HEK293 (cell line): Measurements from ENCODE around the gene BAHD1.
A peak's percentile ranks its signal among the peaks of the same experiment; 100 is the strongest.

ENCODE experiments used
- BCL11B ChIP-seq: fragments of 450-650 bp; formaldehyde crosslinking; IDR thresholded peaks from 2 replicates; pipeline ENCODE4 v1.5.1; 2016; ENCODE audit warnings: low read depth, missing biosample characterization, missing genetic modification characterization
- GLI4 ChIP-seq: fragments of 450-650 bp; formaldehyde crosslinking; IDR thresholded peaks from 2 replicates; pipeline ENCODE4 v1.5.1; 2016; ENCODE audit warnings: missing biosample characterization, missing genetic modification characterization
- HOXD13 ChIP-seq: sonication (generic); formaldehyde crosslinking; IDR thresholded peaks from 2 replicates; pipeline ENCODE4 v1.8.0; 2022; ENCODE audit warnings: missing genetic modification reagents, borderline replicate concordance
- IKZF3 ChIP-seq: fragments of 450-650 bp; IDR thresholded peaks from 2 replicates; pipeline ENCODE4 v1.5.0; 2018; ENCODE audit warnings: missing biosample characterization, mild to moderate bottlenecking, missing genetic modification characterization, moderate library complexity
- PRDM2 ChIP-seq: fragments of 450-650 bp; formaldehyde crosslinking; IDR thresholded peaks from 2 replicates; pipeline ENCODE4 v1.5.1; 2016; ENCODE audit warnings: missing biosample characterization, missing genetic modification characterization, borderline replicate concordance
- REPIN1 ChIP-seq: fragments of 450-650 bp; formaldehyde crosslinking; IDR thresholded peaks from 2 replicates; pipeline ENCODE4 v1.5.1; 2017; ENCODE audit warnings: missing biosample characterization, missing genetic modification characterization, low read depth
- ZBTB11 ChIP-seq: fragments of 450-650 bp; formaldehyde crosslinking; conservative IDR thresholded peaks from 2 replicates; pipeline ENCODE4 v1.5.1; 2016; ENCODE audit warnings: low read depth, missing biosample characterization, missing genetic modification characterization
- ZBTB44 ChIP-seq: fragments of 450-650 bp; IDR thresholded peaks from 2 replicates; pipeline ENCODE4 v1.5.1; 2018; ENCODE audit warnings: missing biosample characterization, mild to moderate bottlenecking, missing genetic modification characterization
- ZBTB48 ChIP-seq: fragments of 450-650 bp; formaldehyde crosslinking; IDR thresholded peaks from 2 replicates; pipeline ENCODE4 v1.5.1; 2016; ENCODE audit warnings: missing biosample characterization, missing genetic modification characterization
- ZNF114 ChIP-seq: fragments of 450-650 bp; formaldehyde crosslinking; IDR thresholded peaks from 2 replicates; pipeline ENCODE4 v1.5.0; 2017; ENCODE audit warnings: missing biosample characterization, missing genetic modification characterization
- ZNF140 ChIP-seq: fragments of 450-650 bp; formaldehyde crosslinking; IDR thresholded peaks from 2 replicates; pipeline ENCODE4 v1.5.1; 2016; ENCODE audit warnings: missing biosample characterization, missing genetic modification characterization
- ZNF433 ChIP-seq: fragments of 450-650 bp; formaldehyde crosslinking; IDR thresholded peaks from 2 replicates; pipeline ENCODE4 v1.5.1; 2016; ENCODE audit warnings: missing biosample characterization, missing genetic modification characterization, low read depth
- ZNF555 ChIP-seq: fragments of 450-650 bp; formaldehyde crosslinking; conservative IDR thresholded peaks from 2 replicates; pipeline ENCODE4 v1.5.1; 2017; ENCODE audit warnings: missing biosample characterization, mild to moderate bottlenecking, missing genetic modification characterization, inconsistent platforms
- ZNF768 ChIP-seq: fragments of 450-650 bp; formaldehyde crosslinking; IDR thresholded peaks from 2 replicates; pipeline ENCODE4 v1.5.1; 2018; ENCODE audit warnings: missing biosample characterization, mild to moderate bottlenecking, missing genetic modification characterization
- ZNF791 ChIP-seq: fragments of 450-650 bp; formaldehyde crosslinking; IDR thresholded peaks from 2 replicates; pipeline ENCODE4 v1.5.1; 2016; ENCODE audit warnings: missing biosample characterization, missing genetic modification characterization
- TF ChIP-seq, protein P1 (sequence below): fragments of 450-650 bp; formaldehyde crosslinking; IDR thresholded peaks from 2 replicates; pipeline ENCODE4 v1.5.1; 2017; ENCODE audit warnings: missing biosample characterization, missing genetic modification characterization
- TF ChIP-seq, protein P2 (sequence below): fragments of 450-650 bp; formaldehyde crosslinking; IDR thresholded peaks from 2 replicates; pipeline ENCODE4 v1.5.1; 2016; ENCODE audit warnings: missing biosample characterization, missing genetic modification characterization
- TF ChIP-seq, protein P3 (sequence below): fragments of 450-650 bp; formaldehyde crosslinking; IDR thresholded peaks from 2 replicates; pipeline ENCODE4 v1.5.1; 2016; ENCODE audit warnings: missing biosample characterization, missing genetic modification characterization
- TF ChIP-seq, protein P4 (sequence below): fragments of 450-650 bp; formaldehyde crosslinking; IDR thresholded peaks from 2 replicates; pipeline ENCODE4 v1.5.1; 2016; ENCODE audit warnings: missing biosample characterization, missing genetic modification characterization

The BAHD1 gene

DNA sequence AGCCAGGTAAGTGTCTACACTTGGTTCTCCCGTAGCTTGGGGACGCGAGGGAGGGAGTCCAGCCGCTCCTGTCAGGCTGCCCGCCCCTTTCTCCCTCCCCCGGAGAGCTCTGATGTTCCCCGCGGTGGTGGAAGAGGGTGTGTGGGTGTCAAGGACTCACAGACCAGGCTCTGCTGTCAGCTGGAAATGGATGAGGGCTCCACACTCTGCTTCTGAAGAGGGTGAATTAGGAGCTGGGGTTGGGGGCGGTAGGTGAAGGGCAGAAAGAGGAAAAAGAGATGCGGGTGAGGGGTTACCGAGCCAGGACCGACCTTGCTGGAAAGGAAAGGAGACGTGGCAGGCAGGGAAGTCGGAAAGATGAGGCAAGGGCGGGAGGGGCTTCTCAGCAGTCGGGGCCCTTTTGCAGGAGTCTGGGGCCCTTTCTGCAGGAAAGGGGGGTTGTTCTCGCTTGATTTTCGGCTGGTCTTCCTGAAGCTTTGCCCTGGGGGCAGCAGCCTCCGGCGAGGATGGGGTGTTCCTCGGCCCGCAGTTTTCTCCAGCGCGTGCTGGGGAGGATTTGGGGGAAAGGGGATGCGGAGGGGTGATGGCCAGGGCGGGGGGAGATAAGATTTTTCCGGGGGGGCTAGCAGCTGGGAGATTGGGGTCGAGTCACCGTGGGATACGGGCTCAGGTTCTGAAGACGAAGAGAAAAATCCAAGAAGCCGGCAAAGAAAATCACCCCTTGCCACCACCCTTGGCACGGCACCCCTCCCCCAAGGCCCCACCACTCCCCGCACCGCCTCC lies 602 bp upstream of the BAHD1 start (continued):
- TF ChIP-seq ZNF791 (tag by site-specific recombination) (no peak), ZNF555 (tag by site-specific recombination) (no peak), ZBTB11 (tag by site-specific recombination) (no peak), GLI4 (no peak), ZNF140 (tag by site-specific recombination) (no peak), ZNF114 (tag by site-specific recombination) (no peak), PRDM2 (tag by site-specific recombination) (no peak), REPIN1 (no peak), BCL11B (tag by site-specific recombination) (no peak), IKZF3 (tag by site-specific recombination) (no peak), ZNF433 (no peak), ZNF768 (tag by site-specific recombination) (no peak), ZBTB48 (tag by site-specific recombination) (peak; percentile 15; the same call in 1 of the 2 replicates), HOXD13 (CRISPR knock-in tag) (no peak), ZBTB44 (tag by site-specific recombination) (no peak)
- TF ChIP-seq, protein P1, sequence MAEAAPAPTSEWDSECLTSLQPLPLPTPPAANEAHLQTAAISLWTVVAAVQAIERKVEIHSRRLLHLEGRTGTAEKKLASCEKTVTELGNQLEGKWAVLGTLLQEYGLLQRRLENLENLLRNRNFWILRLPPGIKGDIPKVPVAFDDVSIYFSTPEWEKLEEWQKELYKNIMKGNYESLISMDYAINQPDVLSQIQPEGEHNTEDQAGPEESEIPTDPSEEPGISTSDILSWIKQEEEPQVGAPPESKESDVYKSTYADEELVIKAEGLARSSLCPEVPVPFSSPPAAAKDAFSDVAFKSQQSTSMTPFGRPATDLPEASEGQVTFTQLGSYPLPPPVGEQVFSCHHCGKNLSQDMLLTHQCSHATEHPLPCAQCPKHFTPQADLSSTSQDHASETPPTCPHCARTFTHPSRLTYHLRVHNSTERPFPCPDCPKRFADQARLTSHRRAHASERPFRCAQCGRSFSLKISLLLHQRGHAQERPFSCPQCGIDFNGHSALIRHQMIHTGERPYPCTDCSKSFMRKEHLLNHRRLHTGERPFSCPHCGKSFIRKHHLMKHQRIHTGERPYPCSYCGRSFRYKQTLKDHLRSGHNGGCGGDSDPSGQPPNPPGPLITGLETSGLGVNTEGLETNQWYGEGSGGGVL (tag by site-specific recombination) = peak; percentile 74
- TF ChIP-seq, protein P2, sequence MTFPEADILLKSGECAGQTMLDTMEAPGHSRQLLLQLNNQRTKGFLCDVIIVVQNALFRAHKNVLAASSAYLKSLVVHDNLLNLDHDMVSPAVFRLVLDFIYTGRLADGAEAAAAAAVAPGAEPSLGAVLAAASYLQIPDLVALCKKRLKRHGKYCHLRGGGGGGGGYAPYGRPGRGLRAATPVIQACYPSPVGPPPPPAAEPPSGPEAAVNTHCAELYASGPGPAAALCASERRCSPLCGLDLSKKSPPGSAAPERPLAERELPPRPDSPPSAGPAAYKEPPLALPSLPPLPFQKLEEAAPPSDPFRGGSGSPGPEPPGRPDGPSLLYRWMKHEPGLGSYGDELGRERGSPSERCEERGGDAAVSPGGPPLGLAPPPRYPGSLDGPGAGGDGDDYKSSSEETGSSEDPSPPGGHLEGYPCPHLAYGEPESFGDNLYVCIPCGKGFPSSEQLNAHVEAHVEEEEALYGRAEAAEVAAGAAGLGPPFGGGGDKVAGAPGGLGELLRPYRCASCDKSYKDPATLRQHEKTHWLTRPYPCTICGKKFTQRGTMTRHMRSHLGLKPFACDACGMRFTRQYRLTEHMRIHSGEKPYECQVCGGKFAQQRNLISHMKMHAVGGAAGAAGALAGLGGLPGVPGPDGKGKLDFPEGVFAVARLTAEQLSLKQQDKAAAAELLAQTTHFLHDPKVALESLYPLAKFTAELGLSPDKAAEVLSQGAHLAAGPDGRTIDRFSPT (tag by site-specific recombination) = peak; percentile 28; the same call in 1 of the 2 replicates
- TF ChIP-seq, protein P3, sequence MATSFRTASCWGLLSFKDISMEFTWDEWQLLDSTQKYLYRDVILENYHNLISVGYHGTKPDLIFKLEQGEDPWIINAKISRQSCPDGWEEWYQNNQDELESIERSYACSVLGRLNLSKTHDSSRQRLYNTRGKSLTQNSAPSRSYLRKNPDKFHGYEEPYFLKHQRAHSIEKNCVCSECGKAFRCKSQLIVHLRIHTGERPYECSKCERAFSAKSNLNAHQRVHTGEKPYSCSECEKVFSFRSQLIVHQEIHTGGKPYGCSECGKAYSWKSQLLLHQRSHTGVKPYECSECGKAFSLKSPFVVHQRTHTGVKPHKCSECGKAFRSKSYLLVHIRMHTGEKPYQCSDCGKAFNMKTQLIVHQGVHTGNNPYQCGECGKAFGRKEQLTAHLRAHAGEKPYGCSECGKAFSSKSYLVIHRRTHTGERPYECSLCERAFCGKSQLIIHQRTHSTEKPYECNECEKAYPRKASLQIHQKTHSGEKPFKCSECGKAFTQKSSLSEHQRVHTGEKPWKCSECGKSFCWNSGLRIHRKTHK (tag by site-specific recombination) = no peak
- TF ChIP-seq, protein P4, sequence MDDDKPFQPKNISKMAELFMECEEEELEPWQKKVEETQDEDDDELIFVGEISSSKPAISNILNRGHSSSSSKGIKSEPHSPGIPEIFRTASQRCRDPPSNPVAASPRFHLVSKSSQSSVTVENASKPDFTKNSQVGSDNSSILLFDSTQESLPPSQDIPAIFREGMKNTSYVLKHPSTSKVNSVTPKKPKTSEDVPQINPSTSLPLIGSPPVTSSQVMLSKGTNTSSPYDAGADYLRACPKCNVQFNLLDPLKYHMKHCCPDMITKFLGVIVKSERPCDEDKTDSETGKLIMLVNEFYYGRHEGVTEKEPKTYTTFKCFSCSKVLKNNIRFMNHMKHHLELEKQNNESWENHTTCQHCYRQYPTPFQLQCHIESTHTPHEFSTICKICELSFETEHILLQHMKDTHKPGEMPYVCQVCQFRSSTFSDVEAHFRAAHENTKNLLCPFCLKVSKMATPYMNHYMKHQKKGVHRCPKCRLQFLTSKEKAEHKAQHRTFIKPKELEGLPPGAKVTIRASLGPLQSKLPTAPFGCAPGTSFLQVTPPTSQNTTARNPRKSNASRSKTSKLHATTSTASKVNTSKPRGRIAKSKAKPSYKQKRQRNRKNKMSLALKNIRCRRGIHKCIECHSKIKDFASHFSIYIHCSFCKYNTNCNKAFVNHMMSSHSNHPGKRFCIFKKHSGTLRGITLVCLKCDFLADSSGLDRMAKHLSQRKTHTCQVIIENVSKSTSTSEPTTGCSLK (tag by site-specific recombination) = no peak
